GM12865 (cell line): ENCODE data around the gene NXN.
"Not testable (repeated sequence)": the region's sequence is repeated elsewhere in the genome, so short reads cannot be mapped to it uniquely, and the experiment has no call there.

ENCODE experiments used
- DNase-seq: peaks from one replicate; pipeline ENCODE4 v3.0.0; 2010; ENCODE audit warnings: low read depth
- H3K4me3 ChIP-seq: 2 replicates; pipeline ENCODE4 v1.5.1; 2011; ENCODE audit warnings: mild to moderate bottlenecking, low read depth, low read length, control low read depth
- CTCF ChIP-seq: IDR thresholded peaks from 2 replicates; pipeline ENCODE4 v1.5.1; 2011; ENCODE audit warnings: low read length, control low read depth, low read depth, inconsistent platforms; ENCODE audit not compliant: insufficient read depth; ENCODE audit errors: missing control alignments

NXN gene

DNA sequence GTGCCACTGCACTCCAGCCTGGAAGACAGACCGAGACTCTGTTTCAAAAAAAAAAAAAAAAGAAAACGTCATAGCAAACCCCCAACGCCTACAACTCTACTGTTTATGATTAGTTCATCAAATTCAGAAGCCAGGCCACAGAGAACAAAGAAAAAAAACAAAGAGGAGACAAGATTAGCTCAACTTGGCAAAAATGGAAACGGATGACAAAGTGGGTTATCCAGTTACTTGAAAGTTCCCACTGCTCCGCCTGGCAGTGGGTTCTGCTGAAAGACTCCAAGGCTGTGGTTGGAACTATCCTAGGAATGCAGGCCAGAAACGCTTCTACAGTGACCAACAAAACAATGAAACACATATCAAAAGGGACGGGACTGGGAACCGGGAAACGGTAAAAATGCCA lies 144.3 kb downstream of the NXN start:
- TF ChIP-seq CTCF: no peak
- H3K4me3 ChIP-seq: no peak overlapping the region
- no peak for DNase-seq

DNA sequence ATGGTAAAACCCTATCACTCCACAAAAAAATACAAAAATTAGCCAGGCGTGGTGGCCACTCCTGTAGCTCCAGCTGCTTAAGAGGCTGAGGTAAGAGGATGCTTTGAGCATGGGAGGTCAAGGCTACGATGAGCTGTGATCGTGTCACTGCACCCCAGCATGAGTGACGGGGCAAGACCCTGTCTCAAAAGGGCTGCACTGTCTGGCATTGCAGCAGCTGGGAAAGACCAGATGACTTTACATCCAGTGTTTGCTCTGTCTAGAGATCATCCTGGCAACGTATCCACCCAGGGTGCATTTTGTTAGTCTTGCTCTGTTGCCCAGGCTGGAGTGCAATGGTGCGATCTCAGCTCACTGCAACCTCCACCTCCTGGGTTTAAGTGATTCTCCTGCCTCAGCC lies 145.4 kb downstream of the NXN start:
- no peak for DNase-seq
- H3K4me3 ChIP-seq: no peak overlapping the region
- no peak for TF ChIP-seq CTCF

DNA sequence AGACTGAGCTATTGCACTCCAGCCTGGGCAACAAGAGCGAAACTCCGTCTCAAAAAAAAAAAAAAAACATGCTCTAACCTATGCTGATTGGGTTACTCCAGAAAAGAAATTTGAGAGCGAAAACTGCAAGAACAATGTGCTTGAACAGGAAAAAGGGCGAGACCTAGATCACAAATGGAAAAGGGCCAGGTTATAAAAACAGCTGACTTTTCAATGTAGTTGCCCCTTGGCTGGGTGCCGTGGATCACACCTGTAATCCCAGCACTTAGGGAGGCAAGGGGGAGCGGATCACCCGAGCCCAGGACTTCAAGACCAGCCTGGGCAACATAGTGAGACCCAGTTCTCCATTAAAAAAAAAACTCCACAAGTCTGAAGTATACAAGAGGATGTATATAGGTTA lies 148.6 kb downstream of the NXN start:
- no peak for DNase-seq
- no peak for TF ChIP-seq CTCF
- no peak overlapping the region for H3K4me3 ChIP-seq

DNA sequence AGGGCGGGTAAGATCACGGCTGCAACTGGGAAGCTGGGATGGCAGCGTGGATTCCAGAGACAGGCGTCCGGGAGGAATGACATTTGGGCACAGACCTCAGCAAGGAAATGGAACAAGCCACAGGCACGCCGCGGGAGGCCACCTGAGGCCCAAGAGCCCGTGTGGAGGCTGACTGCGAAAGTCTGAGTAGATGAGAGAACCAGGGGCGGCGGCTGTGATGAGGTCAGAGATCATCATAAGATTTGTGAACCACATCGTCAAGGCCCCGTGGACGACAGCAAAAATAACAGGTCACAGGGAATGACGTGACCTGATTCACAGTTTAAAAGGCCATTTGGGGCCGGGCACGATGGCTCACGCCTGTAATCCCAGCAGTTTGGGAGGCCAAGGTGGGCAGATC lies 149.2 kb downstream of the NXN start:
- no peak for DNase-seq
- TF ChIP-seq CTCF: no peak
- H3K4me3 ChIP-seq: no peak overlapping the region

GRCh38 chr17:829614-830013 lies 150.0 kb downstream of the NXN start:
- DNase-seq, H3K4me3 ChIP-seq: not testable (repeated sequence)

DNA sequence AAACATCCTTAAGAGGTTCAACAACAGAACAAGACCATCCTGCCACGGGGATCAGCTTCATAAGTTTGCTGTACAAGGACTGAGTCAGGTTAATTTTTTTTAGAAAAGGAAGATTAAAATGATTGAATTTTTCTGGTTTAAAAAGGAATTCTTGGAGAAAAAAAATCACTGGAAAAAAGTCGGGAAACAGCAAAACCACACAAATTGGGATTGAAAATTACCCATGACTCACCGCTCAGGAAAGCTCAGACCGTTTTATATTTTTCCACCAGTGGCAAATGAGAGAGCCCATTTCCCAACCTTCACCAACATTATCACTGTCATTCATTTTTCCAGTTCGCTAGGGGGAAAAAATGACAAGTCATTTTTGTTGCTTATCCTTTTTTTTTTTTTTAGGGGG lies 150.8 kb downstream of the NXN start:
- no peak for TF ChIP-seq CTCF
- H3K4me3 ChIP-seq: no peak overlapping the region
- DNase-seq: no peak

GRCh38 chr17:826778-827177 lies 152.8 kb downstream of the NXN start:
- no peak overlapping the region for H3K4me3 ChIP-seq
- no peak for DNase-seq
- no peak for TF ChIP-seq CTCF

GRCh38 chr17:825216-825615 lies 154.4 kb downstream of the NXN start:
- no peak for DNase-seq
- no peak for TF ChIP-seq CTCF
- no peak overlapping the region for H3K4me3 ChIP-seq
